BLaER1 (cell line): ENCODE results near the gene MRC2.

Experiments used
- H3K27ac ChIP-seq: shearing (Covaris generic); formaldehyde crosslinking; 2 replicates; pipeline ENCODE4 v1.8.1; 2022
- H3K27me3 ChIP-seq: shearing (Covaris generic); formaldehyde crosslinking; 2 replicates; pipeline ENCODE4 v1.8.1; 2022
- H3K36me3 ChIP-seq: shearing (Covaris generic); formaldehyde crosslinking; 2 replicates; pipeline ENCODE4 v1.8.1; 2022
- H3K4me1 ChIP-seq: shearing (Covaris generic); formaldehyde crosslinking; 2 replicates; pipeline ENCODE4 v1.8.1; 2022
- H3K4me2 ChIP-seq: shearing (Covaris generic); formaldehyde crosslinking; 2 replicates; pipeline ENCODE4 v1.8.1; 2022
- H3K4me3 ChIP-seq: shearing (Covaris generic); formaldehyde crosslinking; 2 replicates; pipeline ENCODE4 v1.8.1; 2022
- H3K9ac ChIP-seq: shearing (Covaris generic); formaldehyde crosslinking; 2 replicates; pipeline ENCODE4 v1.8.1; 2022
- H3K9me3 ChIP-seq: shearing (Covaris generic); formaldehyde crosslinking; 2 replicates; pipeline ENCODE4 v1.8.1; 2022
- H4K20me1 ChIP-seq: shearing (Covaris generic); formaldehyde crosslinking; 2 replicates; pipeline ENCODE4 v1.8.1; 2022
- Cebpa-rat ChIP-seq: shearing (Covaris generic); IDR thresholded peaks from 2 replicates; pipeline ENCODE4 v1.8.1; 2022

Gene MRC2

DNA sequence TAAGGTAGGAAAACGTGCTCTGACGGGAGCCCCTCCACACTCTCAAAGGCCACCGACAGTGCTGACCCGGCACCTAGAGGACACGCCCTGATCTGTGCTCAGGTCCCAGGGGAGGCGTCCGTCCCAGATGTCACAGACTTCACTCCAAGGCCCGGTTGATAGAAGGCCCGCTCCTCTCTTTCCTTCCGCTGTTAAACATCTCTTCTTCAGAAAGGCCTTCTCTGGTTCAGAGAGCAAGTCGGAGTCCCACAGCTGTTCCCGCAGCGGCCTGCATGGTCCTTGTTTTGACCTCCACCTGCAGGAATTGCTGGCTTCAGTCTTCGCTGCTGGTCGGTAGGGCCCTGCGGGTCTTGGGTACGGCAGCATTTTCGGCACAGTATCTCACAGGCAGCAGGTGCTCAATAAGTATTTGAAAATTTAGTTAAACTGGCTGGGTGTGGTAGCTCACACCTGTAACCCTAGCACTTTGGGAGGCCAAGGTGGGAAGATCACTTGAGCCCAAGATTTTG is 88.5 kb downstream of the MRC2 start:
- 0 out of 2 replicates have a peak overlapping the region, but pooled peaks have one; percentile 1 for H3K4me3 ChIP-seq
- H3K27ac ChIP-seq, result peak overlapping the region; percentile 79

DNA sequence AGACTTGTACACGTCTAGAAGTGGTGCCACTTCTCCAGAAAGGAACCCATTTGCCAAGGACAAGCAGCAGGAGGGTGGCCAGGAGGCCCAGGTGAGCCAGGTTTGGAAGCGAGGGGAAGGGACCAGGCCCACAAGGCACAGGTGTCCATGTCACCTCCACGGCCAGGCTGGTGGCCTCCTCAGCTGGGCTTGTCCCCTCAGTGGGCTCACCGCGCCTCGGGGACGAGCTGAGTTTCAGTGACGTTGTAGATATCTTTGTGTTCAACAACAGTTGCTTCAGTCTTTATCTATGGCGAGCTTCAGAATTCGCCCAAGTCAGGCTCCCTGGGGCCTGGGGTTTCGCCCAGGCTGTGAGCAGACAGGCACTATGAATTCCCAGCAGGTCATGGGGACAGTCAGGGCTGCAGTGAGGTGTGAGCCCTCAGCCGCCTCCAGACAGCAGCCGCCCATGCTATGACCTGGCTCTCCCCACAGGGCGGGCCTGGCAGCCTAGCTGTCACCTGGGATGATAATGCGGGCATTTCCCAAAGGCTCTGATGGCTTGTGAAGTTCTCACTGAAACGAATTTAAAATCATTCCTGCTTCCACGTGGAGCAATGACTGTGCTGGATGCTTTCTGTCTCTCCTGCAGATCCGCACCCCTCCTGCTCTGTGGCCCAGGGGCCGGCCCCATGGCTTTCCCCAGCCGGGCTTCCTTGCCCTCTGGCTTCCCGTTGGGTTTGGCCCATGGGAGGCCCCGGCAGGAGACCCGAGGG is 89.5 kb downstream of the MRC2 start:
- TF ChIP-seq Cebpa-rat, result no peak
- Histone ChIP-seq H3K27ac (peak overlapping the region; percentile 79), H3K9ac (no peak overlapping the region)

More for the DNA sequence above, 88.5 kb downstream of the MRC2 start:
- no peaks in the 10 kb centered on the region for H4K20me1 ChIP-seq
- no peak for TF ChIP-seq Cebpa-rat
- no peaks in the 10 kb centered on the region for H3K27me3 ChIP-seq
- peaks cover 14% of the 10 kb centered on the region for H3K9me3 ChIP-seq
- H3K4me2 ChIP-seq, result peak overlapping the region; percentile 66
- peaks cover 95% of the 10 kb centered on the region for H3K4me1 ChIP-seq
- H3K36me3 ChIP-seq, result no peaks in the 10 kb centered on the region
- H3K9ac ChIP-seq, result no peak overlapping the region

DNA sequence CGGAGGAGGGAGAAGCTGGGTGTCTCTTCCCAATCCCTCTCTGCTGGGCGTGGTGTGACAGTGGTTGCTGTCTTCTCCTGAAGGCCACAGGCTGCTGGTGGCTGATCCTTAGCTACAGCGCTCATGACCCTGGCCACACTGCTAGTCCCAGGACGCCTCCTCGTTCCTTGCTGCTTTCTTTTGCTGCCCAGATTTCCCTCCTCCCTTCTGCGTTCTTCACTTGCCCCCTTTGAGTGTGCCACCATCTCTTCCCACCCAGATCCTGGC is 90.1 kb downstream of the MRC2 start:
- Histone ChIP-seq H3K36me3 (no peaks in the 10 kb centered on the region), H3K4me3 (no peak overlapping the region), H3K9me3 (peaks cover 14% of the 10 kb centered on the region), H4K20me1 (no peaks in the 10 kb centered on the region), H3K9ac (no peak overlapping the region), H3K27me3 (no peaks in the 10 kb centered on the region), H3K4me2 (peak overlapping the region; percentile 66), H3K4me1 (peaks cover 85% of the 10 kb centered on the region), H3K27ac (peak overlapping the region; percentile 79)
- no peak for TF ChIP-seq Cebpa-rat

More for the DNA sequence above, 89.5 kb downstream of the MRC2 start:
- H3K36me3 ChIP-seq, result no peaks in the 10 kb centered on the region
- H3K4me3 ChIP-seq, result no peak overlapping the region
- peaks cover 90% of the 10 kb centered on the region for H3K4me1 ChIP-seq
- H3K9me3 ChIP-seq, result peaks cover 14% of the 10 kb centered on the region
- H4K20me1 ChIP-seq, result no peaks in the 10 kb centered on the region
- peak overlapping the region; percentile 66 for H3K4me2 ChIP-seq
- H3K27me3 ChIP-seq, result no peaks in the 10 kb centered on the region

DNA sequence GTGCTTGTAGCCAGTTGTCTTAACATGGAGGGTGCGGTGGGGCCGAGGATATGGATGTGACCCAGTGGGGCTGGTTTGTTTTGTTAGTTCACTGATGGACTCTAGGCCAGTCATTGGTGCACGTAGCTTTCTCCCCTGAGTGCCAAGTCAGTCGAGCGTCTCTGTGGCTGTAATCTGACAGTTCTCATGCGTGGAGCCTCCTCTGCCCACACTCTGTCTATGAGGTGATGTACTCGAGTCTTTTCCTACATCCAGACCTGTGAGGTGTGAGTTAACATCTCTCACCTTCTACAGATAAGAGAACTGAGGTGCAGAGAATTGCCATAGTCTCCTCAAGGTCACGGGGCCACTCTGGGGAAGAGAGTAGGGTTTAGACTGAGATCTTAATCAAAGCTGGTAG is 90.4 kb downstream of the MRC2 start:
- no peak overlapping the region for H3K9ac ChIP-seq
- H3K36me3 ChIP-seq, result no peaks in the 10 kb centered on the region
- H3K4me3 ChIP-seq, result no peak overlapping the region
- H3K27ac ChIP-seq, result peak overlapping the region; percentile 79; the same call in 1 of the 2 replicates
- peaks cover 14% of the 10 kb centered on the region for H3K9me3 ChIP-seq
- no peaks in the 10 kb centered on the region for H4K20me1 ChIP-seq
- peaks cover 81% of the 10 kb centered on the region for H3K4me1 ChIP-seq
- no peak for TF ChIP-seq Cebpa-rat
- H3K4me2 ChIP-seq, result peak overlapping the region; percentile 66
- H3K27me3 ChIP-seq, result no peaks in the 10 kb centered on the region

DNA sequence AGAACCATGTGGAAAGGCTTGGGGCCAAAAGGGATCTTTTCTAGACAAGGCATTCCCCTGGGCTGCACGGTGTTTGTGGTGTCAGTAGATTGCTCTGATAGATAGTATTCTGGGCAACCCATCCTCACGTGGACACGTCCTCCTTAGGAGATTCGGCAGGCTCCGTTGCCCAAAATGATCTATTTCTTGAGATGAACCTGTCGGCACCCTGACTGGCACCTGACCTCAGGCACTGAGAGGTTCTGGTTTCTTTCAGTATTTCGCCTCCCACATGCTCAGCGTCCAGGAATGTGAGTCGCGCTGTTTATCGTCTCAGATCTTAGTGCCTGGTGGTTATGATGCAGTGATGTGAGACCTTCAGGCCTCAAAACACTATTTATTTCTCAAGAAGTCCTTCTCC is 91.0 kb downstream of the MRC2 start:
- TF ChIP-seq Cebpa-rat, result no peak
- peak overlapping the region; percentile 66 for H3K4me2 ChIP-seq
- no peak overlapping the region for H3K27ac ChIP-seq

DNA sequence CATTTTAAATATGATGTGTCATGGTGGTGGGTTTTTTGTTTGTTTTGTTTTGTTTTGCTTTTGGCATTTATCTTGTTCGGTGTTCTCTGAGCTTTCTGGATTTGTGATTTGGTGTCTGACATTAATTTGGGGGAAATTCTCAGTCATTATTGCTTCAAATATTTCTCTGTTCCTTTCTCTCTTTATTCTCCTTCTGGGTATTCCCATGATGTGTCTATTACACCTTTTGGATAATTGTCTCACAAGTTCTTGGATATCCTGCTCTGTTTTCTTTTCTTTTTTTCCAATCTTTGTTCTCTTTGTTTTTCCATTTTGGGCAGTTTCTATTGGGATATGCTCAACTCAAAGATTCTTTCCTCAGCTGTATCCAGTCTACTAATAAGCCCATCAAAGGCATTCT is 92.1 kb downstream of the MRC2 start:
- no peak overlapping the region for H3K4me3 ChIP-seq
- H3K9ac ChIP-seq, result no peak overlapping the region
- H3K4me1 ChIP-seq, result peaks cover 76% of the 10 kb centered on the region
- no peaks in the 10 kb centered on the region for H3K36me3 ChIP-seq
- peak overlapping the region; percentile 46 for H3K4me2 ChIP-seq
- no peak overlapping the region for H3K27ac ChIP-seq
- H4K20me1 ChIP-seq, result no peaks in the 10 kb centered on the region
- no peaks in the 10 kb centered on the region for H3K27me3 ChIP-seq
- peaks cover 14% of the 10 kb centered on the region for H3K9me3 ChIP-seq
- no peak for TF ChIP-seq Cebpa-rat

More for the DNA sequence above, 91.0 kb downstream of the MRC2 start:
- H4K20me1 ChIP-seq, result no peaks in the 10 kb centered on the region
- H3K27me3 ChIP-seq, result no peaks in the 10 kb centered on the region
- peaks cover 76% of the 10 kb centered on the region for H3K4me1 ChIP-seq
- no peaks in the 10 kb centered on the region for H3K36me3 ChIP-seq
- H3K9ac ChIP-seq, result no peak overlapping the region
- H3K4me3 ChIP-seq, result no peak overlapping the region
- peaks cover 14% of the 10 kb centered on the region for H3K9me3 ChIP-seq

DNA sequence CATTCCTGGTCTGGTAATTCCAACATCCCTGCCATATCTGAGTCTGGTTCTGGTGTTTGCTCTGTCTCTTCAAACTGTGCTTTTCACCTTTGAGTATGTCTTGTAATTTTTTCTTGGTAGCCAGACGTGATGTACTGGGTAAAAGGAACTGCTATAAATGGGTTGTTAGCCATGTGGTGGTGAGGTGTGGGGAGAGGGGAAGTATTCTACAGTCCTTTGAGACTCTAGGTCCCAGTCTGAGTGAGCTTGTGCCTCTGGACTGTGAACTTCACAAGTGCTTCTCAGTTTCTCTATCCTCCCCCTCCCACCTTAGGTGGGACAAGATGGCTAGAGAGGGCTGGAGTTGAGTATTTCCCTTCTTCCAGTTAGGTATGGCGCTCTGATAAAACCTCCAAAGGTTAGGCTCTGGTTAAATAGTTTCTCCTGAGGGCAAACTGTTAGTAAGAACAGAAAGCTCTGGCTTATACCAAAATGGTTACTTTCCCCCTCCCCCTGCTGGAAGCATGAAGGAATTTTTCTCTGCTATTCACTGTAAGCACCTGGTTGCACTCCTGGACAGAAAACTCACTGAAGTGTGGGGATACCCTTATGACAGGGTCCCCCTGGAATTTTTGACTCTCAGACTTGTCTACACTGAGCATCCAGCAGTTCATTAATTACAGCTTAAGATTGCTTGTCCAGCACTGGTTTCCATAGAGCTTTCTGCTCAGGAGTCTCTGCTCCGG is 92.8 kb downstream of the MRC2 start:
- no peak overlapping the region for H3K9ac ChIP-seq
- H3K9me3 ChIP-seq, result peaks cover 14% of the 10 kb centered on the region
- H3K4me1 ChIP-seq, result peaks cover 76% of the 10 kb centered on the region
- TF ChIP-seq Cebpa-rat, result no peak
- H4K20me1 ChIP-seq, result no peaks in the 10 kb centered on the region
- no peaks in the 10 kb centered on the region for H3K36me3 ChIP-seq
- peak overlapping the region; percentile 46 for H3K4me2 ChIP-seq
- H3K27ac ChIP-seq, result no peak overlapping the region
- H3K27me3 ChIP-seq, result no peaks in the 10 kb centered on the region
- H3K4me3 ChIP-seq, result no peak overlapping the region

DNA sequence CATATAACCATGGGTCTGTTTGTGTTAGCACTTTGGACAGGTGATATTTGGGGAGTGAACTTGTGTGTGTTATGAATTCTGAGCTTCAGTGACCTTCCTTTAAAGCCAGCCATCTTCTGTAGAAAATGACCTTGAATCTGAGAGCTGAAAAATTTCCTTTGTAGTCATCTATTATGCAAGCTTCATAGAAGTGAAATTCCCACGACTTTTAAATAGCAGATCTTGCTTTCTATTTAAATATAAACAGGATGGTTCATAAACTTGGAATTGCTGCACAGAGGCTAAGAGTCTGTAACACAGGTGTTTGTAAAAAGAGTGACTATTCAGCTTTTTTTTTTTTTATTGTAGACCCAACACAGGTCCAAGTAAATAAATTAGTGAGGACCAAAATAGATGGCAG is 95.2 kb downstream of the MRC2 start:
- no peaks in the 10 kb centered on the region for H4K20me1 ChIP-seq
- no peak overlapping the region for H3K27ac ChIP-seq
- H3K4me1 ChIP-seq, result peaks cover 66% of the 10 kb centered on the region
- no peaks in the 10 kb centered on the region for H3K36me3 ChIP-seq
- no peak overlapping the region for H3K4me2 ChIP-seq
- H3K27me3 ChIP-seq, result no peaks in the 10 kb centered on the region
- H3K9ac ChIP-seq, result no peak overlapping the region
- H3K9me3 ChIP-seq, result peaks cover 14% of the 10 kb centered on the region
- no peak overlapping the region for H3K4me3 ChIP-seq
- TF ChIP-seq Cebpa-rat, result no peak

DNA sequence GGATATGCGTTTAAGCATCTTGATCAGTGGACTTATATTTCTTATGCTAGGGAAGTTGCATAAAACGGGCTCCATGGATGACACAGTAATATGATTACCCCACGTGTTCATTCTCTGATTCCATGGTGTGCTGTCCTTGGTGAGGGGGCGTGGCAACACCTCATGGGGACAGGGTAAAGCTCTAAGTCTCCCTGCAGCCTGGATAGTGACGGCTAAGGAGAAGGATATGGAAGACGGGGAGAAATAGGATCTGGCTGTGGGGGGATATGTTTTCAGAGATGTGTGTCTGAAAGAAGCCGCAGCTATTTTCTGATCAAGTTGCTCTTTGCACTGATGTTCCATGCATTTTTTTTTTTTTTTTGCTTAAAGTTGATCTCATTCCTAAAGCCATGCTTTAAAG is 96.4 kb downstream of the MRC2 start:
- TF ChIP-seq Cebpa-rat, result no peak
- no peaks in the 10 kb centered on the region for H3K27me3 ChIP-seq
- H3K36me3 ChIP-seq, result no peaks in the 10 kb centered on the region
- H3K4me1 ChIP-seq, result peaks cover 66% of the 10 kb centered on the region
- H3K4me3 ChIP-seq, result no peak overlapping the region
- no peak overlapping the region for H3K27ac ChIP-seq
- H3K4me2 ChIP-seq, result peak overlapping the region; percentile 73
- H3K9ac ChIP-seq, result no peak overlapping the region; the same call in 1 of the 2 replicates
- peaks cover 14% of the 10 kb centered on the region for H3K9me3 ChIP-seq
- no peaks in the 10 kb centered on the region for H4K20me1 ChIP-seq
